ENCODE data around the gene GRM4.
A peak's percentile ranks its signal among the peaks of the same experiment; 100 is the strongest.

The GRM4 gene

GRCh38 chr6:34147906-34148630 is 2.2 kb upstream of the GRM4 start:
- Histone ChIP-seq H3K9me3 (ENCODE audit: low read length) (no peaks in the 10 kb centered on the region), H3K27me3 (ENCODE audit: control insufficient read depth in 1 of 2, insufficient read depth in 2 of 2, low read length in 2 of 2) (peaks cover 13 to 62% of the 10 kb centered on the region in 2 donors), H3K36me3 (ENCODE audit: insufficient read depth, low read length) (no peaks in the 10 kb centered on the region), H3K4me1 (ENCODE audit: insufficient read depth, low read length) (peaks cover 12% of the 10 kb centered on the region), H3K9ac (ENCODE audit: low read length) (no peak overlapping the region), H3K27ac (ENCODE audit: low read depth, low read length) (no peak overlapping the region), H3K4me3 (ENCODE audit: low read depth in 1 of 2, low read length in 2 of 2) (no peak overlapping the region)

GRCh38 chr6:34146801-34147592 is 1.1 kb upstream of the GRM4 start:
- H3K27ac ChIP-seq (ENCODE audit: low read depth, low read length), result no peak overlapping the region
- H3K4me3 ChIP-seq (ENCODE audit: low read depth in 1 of 2, low read length in 2 of 2), result no peak overlapping the region
- H3K36me3 ChIP-seq (ENCODE audit: insufficient read depth, low read length), result no peaks in the 10 kb centered on the region
- H3K9me3 ChIP-seq (ENCODE audit: low read length), result no peaks in the 10 kb centered on the region
- H3K9ac ChIP-seq (ENCODE audit: low read length), result no peak overlapping the region
- peaks cover 24 to 64% of the 10 kb centered on the region in 2 donors for H3K27me3 ChIP-seq (ENCODE audit: control insufficient read depth in 1 of 2, insufficient read depth in 2 of 2, low read length in 2 of 2)
- peaks cover 12% of the 10 kb centered on the region for H3K4me1 ChIP-seq (ENCODE audit: insufficient read depth, low read length)

- H3K9ac ChIP-seq (ENCODE audit: low read length), result no peak overlapping the region
- H3K27me3 ChIP-seq (ENCODE audit: control insufficient read depth in 1 of 2, insufficient read depth in 2 of 2, low read length in 2 of 2), result peaks cover 40 to 69% of the 10 kb centered on the region in 2 donors
- H3K9me3 ChIP-seq (ENCODE audit: low read length), result no peaks in the 10 kb centered on the region
- peak overlapping the region in 1 of 2 donors; percentile 24 for H3K4me3 ChIP-seq (ENCODE audit: low read depth in 1 of 2, low read length in 2 of 2)
- no peak overlapping the region for H3K27ac ChIP-seq (ENCODE audit: low read depth, low read length)
- no peaks in the 10 kb centered on the region for H3K36me3 ChIP-seq (ENCODE audit: insufficient read depth, low read length)
- peaks cover 12% of the 10 kb centered on the region for H3K4me1 ChIP-seq (ENCODE audit: insufficient read depth, low read length)
These were observed 496 bp downstream of the GRM4 start for GRCh38 chr6:34145161-34146020.

GRCh38 chr6:34144581-34145160 is 1.2 kb downstream of the GRM4 start:
- H3K4me3 ChIP-seq (ENCODE audit: low read depth in 1 of 2, low read length in 2 of 2), result peak overlapping the region in 1 of 2 donors; percentile 20
- H3K9me3 ChIP-seq (ENCODE audit: low read length), result no peaks in the 10 kb centered on the region
- no peaks in the 10 kb centered on the region for H3K36me3 ChIP-seq (ENCODE audit: insufficient read depth, low read length)
- H3K27ac ChIP-seq (ENCODE audit: low read depth, low read length), result no peak overlapping the region
- peaks cover 12% of the 10 kb centered on the region for H3K4me1 ChIP-seq (ENCODE audit: insufficient read depth, low read length)
- no peak overlapping the region for H3K9ac ChIP-seq (ENCODE audit: low read length)
- H3K27me3 ChIP-seq (ENCODE audit: control insufficient read depth in 1 of 2, insufficient read depth in 2 of 2, low read length in 2 of 2), result peaks cover 42 to 71% of the 10 kb centered on the region in 2 donors

GRCh38 chr6:34143884-34144580 is 1.9 kb downstream of the GRM4 start:
- Histone ChIP-seq H3K9ac (ENCODE audit: low read length) (no peak overlapping the region), H3K27ac (ENCODE audit: low read depth, low read length) (no peak overlapping the region), H3K4me1 (ENCODE audit: insufficient read depth, low read length) (peaks cover 12% of the 10 kb centered on the region), H3K36me3 (ENCODE audit: insufficient read depth, low read length) (no peaks in the 10 kb centered on the region), H3K4me3 (ENCODE audit: low read depth in 1 of 2, low read length in 2 of 2) (peak overlapping the region in 1 of 2 donors; percentile 2), H3K27me3 (ENCODE audit: control insufficient read depth in 1 of 2, insufficient read depth in 2 of 2, low read length in 2 of 2) (peaks cover 46 to 73% of the 10 kb centered on the region in 2 donors), H3K9me3 (ENCODE audit: low read length) (no peaks in the 10 kb centered on the region)

GRCh38 chr6:34143196-34143883 is 2.5 kb downstream of the GRM4 start:
- no peaks in the 10 kb centered on the region for H3K36me3 ChIP-seq (ENCODE audit: insufficient read depth, low read length)
- H3K4me3 ChIP-seq (ENCODE audit: low read depth in 1 of 2, low read length in 2 of 2), result peak overlapping the region in 1 of 2 donors; percentile 2
- no peaks in the 10 kb centered on the region for H3K9me3 ChIP-seq (ENCODE audit: low read length)
- H3K9ac ChIP-seq (ENCODE audit: low read length), result no peak overlapping the region
- H3K27me3 ChIP-seq (ENCODE audit: control insufficient read depth in 1 of 2, insufficient read depth in 2 of 2, low read length in 2 of 2), result peaks cover 46 to 80% of the 10 kb centered on the region in 2 donors
- no peak overlapping the region for H3K27ac ChIP-seq (ENCODE audit: low read depth, low read length)
- peaks cover 12% of the 10 kb centered on the region for H3K4me1 ChIP-seq (ENCODE audit: insufficient read depth, low read length)

GRCh38 chr6:34142061-34142998 is 3.6 kb downstream of the GRM4 start:
- peaks cover 12% of the 10 kb centered on the region for H3K4me1 ChIP-seq (ENCODE audit: insufficient read depth, low read length)
- peaks cover 46 to 84% of the 10 kb centered on the region in 2 donors for H3K27me3 ChIP-seq (ENCODE audit: control insufficient read depth in 1 of 2, insufficient read depth in 2 of 2, low read length in 2 of 2)
- no peak overlapping the region for H3K4me3 ChIP-seq (ENCODE audit: low read depth in 1 of 2, low read length in 2 of 2)
- no peaks in the 10 kb centered on the region for H3K36me3 ChIP-seq (ENCODE audit: insufficient read depth, low read length)
- H3K9me3 ChIP-seq (ENCODE audit: low read length), result no peaks in the 10 kb centered on the region
- H3K27ac ChIP-seq (ENCODE audit: low read depth, low read length), result no peak overlapping the region
- H3K9ac ChIP-seq (ENCODE audit: low read length), result no peak overlapping the region

GRCh38 chr6:34140075-34140474 is 5.8 kb downstream of the GRM4 start:
- H3K27ac ChIP-seq (ENCODE audit: low read depth, low read length), result no peak overlapping the region
- no peaks in the 10 kb centered on the region for H3K9me3 ChIP-seq (ENCODE audit: low read length)
- no peaks in the 10 kb centered on the region for H3K36me3 ChIP-seq (ENCODE audit: insufficient read depth, low read length)
- H3K4me3 ChIP-seq (ENCODE audit: low read depth in 1 of 2, low read length in 2 of 2), result no peak overlapping the region
- no peak overlapping the region for H3K9ac ChIP-seq (ENCODE audit: low read length)
- H3K4me1 ChIP-seq (ENCODE audit: insufficient read depth, low read length), result peaks cover 12% of the 10 kb centered on the region
- peaks cover 46 to 84% of the 10 kb centered on the region in 2 donors for H3K27me3 ChIP-seq (ENCODE audit: control insufficient read depth in 1 of 2, insufficient read depth in 2 of 2, low read length in 2 of 2)

GRCh38 chr6:34138914-34139510 is 6.9 kb downstream of the GRM4 start:
- no peaks in the 10 kb centered on the region for H3K36me3 ChIP-seq (ENCODE audit: insufficient read depth, low read length)
- H3K27me3 ChIP-seq (ENCODE audit: control insufficient read depth in 1 of 2, insufficient read depth in 2 of 2, low read length in 2 of 2), result peaks cover 49 to 75% of the 10 kb centered on the region in 2 donors

More at GRCh38 chr6:34138914-34139510, 6.9 kb downstream of the GRM4 start:
- no peaks in the 10 kb centered on the region for H3K9me3 ChIP-seq (ENCODE audit: low read length)
- peaks cover 7% of the 10 kb centered on the region for H3K4me1 ChIP-seq (ENCODE audit: insufficient read depth, low read length)
- no peak overlapping the region for H3K4me3 ChIP-seq (ENCODE audit: low read depth in 1 of 2, low read length in 2 of 2)
- H3K27ac ChIP-seq (ENCODE audit: low read depth, low read length), result no peak overlapping the region
- H3K9ac ChIP-seq (ENCODE audit: low read length), result no peak overlapping the region

All from muscle layer of colon (tissue), 2 donors.